GM23248 (cell line): ENCODE data around the gene OLA1. TPM values are rescaled to one million over a fixed set of nuclear protein-coding genes. Genes with fewer than 3 reads are reported as not detected.
A peak's percentile ranks its signal among the peaks of the same experiment; 100 is the strongest.

Source experiments
- DNase-seq: peaks from one replicate; pipeline ENCODE4 v3.0.0-alpha.2; 2015
- H2AFZ ChIP-seq: fragments of 200-600 bp; sonication (generic); 2 replicates; pipeline ENCODE4 v1.6.1; 2016; ENCODE audit warnings: antibody characterized with exemption
- H3F3A ChIP-seq: fragments of 200-600 bp; sonication (generic); 2 replicates; pipeline ENCODE4 v1.6.1; 2016; ENCODE audit warnings: mild to moderate bottlenecking, antibody characterized with exemption, mixed run types; ENCODE audit not compliant: insufficient read depth
- H3K27ac ChIP-seq: fragments of 200-600 bp; sonication (generic); 2 replicates; pipeline ENCODE4 v1.5.1; 2016; ENCODE audit warnings: mild to moderate bottlenecking
- H3K27me3 ChIP-seq: fragments of 200-600 bp; sonication (generic); replicated peaks from 2 replicates; pipeline ENCODE4 v1.6.1; 2016; ENCODE audit warnings: mild to moderate bottlenecking; ENCODE audit not compliant: insufficient read depth
- H3K36me3 ChIP-seq: fragments of 200-600 bp; sonication (generic); 2 replicates; pipeline ENCODE4 v1.6.1; 2016; ENCODE audit warnings: low read depth, mild to moderate bottlenecking
- H3K4me1 ChIP-seq: fragments of 200-600 bp; sonication (generic); 2 replicates; pipeline ENCODE4 v1.6.1; 2016; ENCODE audit warnings: mild to moderate bottlenecking; ENCODE audit not compliant: insufficient read depth
- H3K4me2 ChIP-seq: fragments of 200-600 bp; sonication (generic); one replicate; pipeline ENCODE4 v1.6.1; 2016; ENCODE audit warnings: mild to moderate bottlenecking; ENCODE audit not compliant: unreplicated experiment
- H3K4me3 ChIP-seq: fragments of 200-600 bp; sonication (generic); 2 replicates; pipeline ENCODE4 v1.5.1; 2016; ENCODE audit warnings: mild to moderate bottlenecking
- H3K79me2 ChIP-seq: fragments of 200-600 bp; sonication (generic); 2 replicates; pipeline ENCODE4 v1.6.1; 2016; ENCODE audit warnings: mild to moderate bottlenecking; ENCODE audit not compliant: insufficient read depth
- H3K9ac ChIP-seq: fragments of 200-600 bp; sonication (generic); 2 replicates; pipeline ENCODE4 v1.6.1; 2016; ENCODE audit warnings: mild to moderate bottlenecking
- H3K9me2 ChIP-seq: fragments of 200-600 bp; sonication (generic); 2 replicates; pipeline ENCODE4 v1.6.1; 2016; ENCODE audit warnings: mixed run types, mild to moderate bottlenecking, moderate library complexity; ENCODE audit not compliant: insufficient read depth
- H3K9me3 ChIP-seq: fragments of 200-600 bp; sonication (generic); one replicate; pipeline ENCODE4 v1.6.1; 2017; ENCODE audit warnings: low read depth
- H4K20me1 ChIP-seq: fragments of 200-600 bp; sonication (generic); 2 replicates; pipeline ENCODE4 v1.6.0; 2016; ENCODE audit not compliant: insufficient read depth
- EZH2 ChIP-seq: fragments of 200-600 bp; sonication (generic); IDR thresholded peaks from 2 replicates; pipeline ENCODE4 v1.6.1; 2018; ENCODE audit warnings: antibody characterized with exemption, mild to moderate bottlenecking; ENCODE audit not compliant: insufficient read depth, poor library complexity, severe bottlenecking
- EZH2phosphoT487 ChIP-seq: fragments of 200-600 bp; sonication (generic); IDR thresholded peaks from 2 replicates; pipeline ENCODE4 v1.6.1; 2018; ENCODE audit warnings: antibody characterized with exemption, moderate library complexity, mild to moderate bottlenecking, low read depth; ENCODE audit not compliant: insufficient read depth
- WGBS, 2 experiments: methylation state at CpG; one replicate each; pipeline ENCODE4 v1.1.6; 2015 to 2017; ENCODE audit warnings: low lambda C conversion rate in 2 of 2, low coverage in 1 of 2; ENCODE audit errors: missing lambda C conversion rate in 2 of 2; 5-methylcytosine and 5-hydroxymethylcytosine counted together
- in situ Hi-C: fragments of 300-500 bp; cut with MboI; formaldehyde crosslinking; loops from 2 replicates; pipeline ENCODE4 v1.15.0; 2020
- polyA plus RNA-seq: library from polyadenylated mRNA; unstranded; fragments of >200 nt; fragmentation: Nextera tagmentation; extraction: Ambion mirVana; gene quantifications from 2 replicates; pipeline ENCODE4 v1.2.1, GENCODE V29; 2016
- total RNA-seq: library from RNA; depleted of rRNA; stranded (reverse); fragments of >200 nt; shearing (Covaris generic); gene quantifications from 2 replicates; pipeline ENCODE4 v1.2.3, GENCODE V29; 2014

OLA1 gene
- total and polyA plus RNA-seq, 2 experiments from 2014 or later = 64.3 to 114 TPM

- Histone ChIP-seq H2AFZ (no peak overlapping the region), H3K9me2 (no peaks in the 10 kb centered on the region), H3K4me3 (no peak overlapping the region), H3K79me2 (peaks cover 81% of the 10 kb centered on the region), H3K9me3 (no peaks in the 10 kb centered on the region), H3K27ac (no peak overlapping the region), H3K27me3 (no peaks in the 10 kb centered on the region), H4K20me1 (no peaks in the 10 kb centered on the region), H3K36me3 (peaks cover 4% of the 10 kb centered on the region; the same call in 1 of the 2 replicates), H3K4me2 (no peak overlapping the region), H3K9ac (no peak overlapping the region), H3F3A (no peaks in the 10 kb centered on the region), H3K4me1 (0 out of 2 replicates have a peak, but pooled peaks cover 13% of the 10 kb centered on the region)
- in situ Hi-C loops = no loop called here
- TF ChIP-seq EZH2 = no peak
- TF ChIP-seq EZH2phosphoT487 = no peak
- 95 to 100% methylated on average over 3 of the region's 3 CpGs for WGBS, 2 experiments
- DNase-seq = no peak
These were observed 3.3 kb downstream of the OLA1 start for GRCh38 chr2:174245065-174245464.

GRCh38 chr2:174243812-174244211 lies 4.5 kb downstream of the OLA1 start:
- Histone ChIP-seq H4K20me1 (0 out of 2 replicates have a peak, but pooled peaks cover 4% of the 10 kb centered on the region), H3K4me2 (no peak overlapping the region), H3K9ac (no peak overlapping the region), H2AFZ (no peak overlapping the region), H3K4me3 (no peak overlapping the region), H3K4me1 (0 out of 2 replicates have a peak, but pooled peaks cover 13% of the 10 kb centered on the region), H3K27me3 (no peaks in the 10 kb centered on the region), H3K9me3 (no peaks in the 10 kb centered on the region), H3F3A (no peaks in the 10 kb centered on the region), H3K27ac (no peak overlapping the region), H3K9me2 (no peaks in the 10 kb centered on the region), H3K79me2 (peaks cover 93% of the 10 kb centered on the region), H3K36me3 (peaks cover 4% of the 10 kb centered on the region; the same call in 1 of the 2 replicates)
- in situ Hi-C loops = no loop called here
- 98 to 100% methylated on average over 3 of the region's 3 CpGs for WGBS, 2 experiments
- DNase-seq = no peak
- TF ChIP-seq EZH2 = no peak
- no peak for TF ChIP-seq EZH2phosphoT487

- H4K20me1 ChIP-seq = 0 out of 2 replicates have a peak, but pooled peaks cover 4% of the 10 kb centered on the region
These were observed 8.2 kb downstream of the OLA1 start for GRCh38 chr2:174240097-174240496.

GRCh38 chr2:174236429-174236828 lies 11.9 kb downstream of the OLA1 start:
- Histone ChIP-seq H3K4me3 (no peak overlapping the region), H3K36me3 (no peaks in the 10 kb centered on the region), H3K27ac (no peak overlapping the region), H3K9me2 (no peaks in the 10 kb centered on the region), H3K4me2 (no peak overlapping the region), H3F3A (no peaks in the 10 kb centered on the region), H2AFZ (no peak overlapping the region), H3K9me3 (no peaks in the 10 kb centered on the region), H3K79me2 (peaks cover 100% of the 10 kb centered on the region), H3K9ac (no peak overlapping the region), H4K20me1 (0 out of 2 replicates have a peak, but pooled peaks cover 4% of the 10 kb centered on the region), H3K4me1 (no peaks in the 10 kb centered on the region), H3K27me3 (no peaks in the 10 kb centered on the region)
- DNase-seq = no peak
- WGBS, 2 experiments = 96 to 99% methylated on average over 3 of the region's 3 CpGs
- TF ChIP-seq EZH2phosphoT487 (no peak), EZH2 (no peak)
- in situ Hi-C loops = no loop called here

More at GRCh38 chr2:174240097-174240496, 8.2 kb downstream of the OLA1 start:
- 90 to 100% methylated on average over 1 of the region's 1 CpG for WGBS, 2 experiments
- no peak overlapping the region for H3K4me3 ChIP-seq
- no peaks in the 10 kb centered on the region for H3F3A ChIP-seq
- H3K9me2 ChIP-seq = no peaks in the 10 kb centered on the region
- peaks cover under 1% of the 10 kb centered on the region; the same call in 1 of the 2 replicates for H3K36me3 ChIP-seq
- H3K9me3 ChIP-seq = no peaks in the 10 kb centered on the region
- no peak for DNase-seq
- no peaks in the 10 kb centered on the region for H3K4me1 ChIP-seq
- in situ Hi-C loops = no loop called here
- H3K4me2 ChIP-seq = no peak overlapping the region
- H3K9ac ChIP-seq = no peak overlapping the region
- H3K79me2 ChIP-seq = peaks cover 100% of the 10 kb centered on the region
- TF ChIP-seq EZH2phosphoT487 (no peak), EZH2 (no peak)
- no peak overlapping the region for H3K27ac ChIP-seq
- no peak overlapping the region for H2AFZ ChIP-seq
- H3K27me3 ChIP-seq = no peaks in the 10 kb centered on the region

- no peaks in the 10 kb centered on the region for H3K36me3 ChIP-seq
- in situ Hi-C loops = no loop called here
- H3K27me3 ChIP-seq = no peaks in the 10 kb centered on the region
- peaks cover 100% of the 10 kb centered on the region for H3K79me2 ChIP-seq
- H3K9ac ChIP-seq = no peak overlapping the region
- H3K9me3 ChIP-seq = no peaks in the 10 kb centered on the region
- no peak for TF ChIP-seq EZH2phosphoT487
- TF ChIP-seq EZH2 = no peak
- no peak overlapping the region for H3K27ac ChIP-seq
- WGBS, 2 experiments = 88 to 89% methylated on average over 4 of the region's 4 CpGs
- no peak overlapping the region for H2AFZ ChIP-seq
- 0 out of 2 replicates have a peak, but pooled peaks cover 4% of the 10 kb centered on the region for H4K20me1 ChIP-seq
- peak; percentile 6 for DNase-seq
- H3F3A ChIP-seq = no peaks in the 10 kb centered on the region
- no peak overlapping the region for H3K4me3 ChIP-seq
- no peak overlapping the region for H3K4me2 ChIP-seq
- H3K9me2 ChIP-seq = no peaks in the 10 kb centered on the region
- H3K4me1 ChIP-seq = no peaks in the 10 kb centered on the region
These were observed 12.7 kb downstream of the OLA1 start for GRCh38 chr2:174235680-174236079.
